ENCODE measurements around the gene SIRT3. TPM values are rescaled to one million over a fixed set of nuclear protein-coding genes. Genes with fewer than 3 reads are reported as not detected.

SIRT3 gene
- total RNA-seq, 1 experiment from 2014 or later, result 13.6 TPM

DNA sequence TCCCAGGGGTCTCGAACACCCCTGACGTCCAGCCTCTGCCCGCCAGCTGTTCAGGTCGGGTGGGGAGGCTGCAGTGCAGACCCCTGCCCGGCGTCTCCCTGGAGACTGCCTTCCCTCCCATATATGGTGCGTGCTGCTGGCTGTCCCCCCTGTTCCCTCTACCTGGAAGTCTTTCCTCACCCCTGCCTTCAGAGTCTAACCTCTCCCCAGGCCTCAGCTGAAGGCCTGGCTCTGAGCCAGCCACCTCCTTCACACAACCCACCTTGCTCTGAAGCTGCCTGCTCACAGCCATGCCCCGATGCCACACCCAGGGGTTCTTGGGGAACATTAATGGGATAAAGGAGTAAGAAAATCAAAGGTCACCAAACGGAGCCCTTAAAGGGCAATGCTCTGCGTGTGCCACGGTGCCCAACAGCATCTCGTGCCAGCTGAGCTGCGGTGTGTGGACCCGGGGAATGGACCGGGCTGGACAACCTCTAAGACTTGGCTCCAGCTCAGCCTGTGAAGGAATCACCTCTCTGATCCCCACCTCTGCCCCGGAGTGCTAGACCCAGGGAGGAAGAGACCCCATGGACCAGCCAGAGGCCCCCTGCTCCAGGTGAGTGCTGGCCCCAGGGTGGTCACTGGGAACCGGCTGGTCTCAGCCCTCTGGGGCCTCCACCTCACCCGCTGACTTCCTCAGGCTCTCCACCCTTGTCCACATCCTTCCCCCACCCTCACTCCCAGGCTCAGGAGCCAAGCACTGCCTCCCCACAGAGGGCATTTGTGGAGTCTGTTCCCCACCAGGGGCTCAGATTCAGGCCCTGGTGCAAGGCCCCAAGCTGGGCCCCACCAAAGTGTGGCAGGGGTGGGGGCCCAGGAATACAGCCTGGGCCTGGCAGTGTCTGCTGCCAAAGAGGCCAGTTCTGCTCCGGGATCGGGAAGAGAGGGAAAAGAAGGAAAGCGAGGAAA, 42.1 kb upstream of the SIRT3 start, which contains the start of gene NLRP6:
Gene NLRP6, plus strand, starts transcription at position 407 of the 951 bp plus-strand sequence. Its CDS starts 163 bp downstream, at position 570.
- no peak for TF ChIP-seq EZH2 (IDR thresholded peaks at IDR 0.05; ENCODE audit: borderline replicate concordance, low read depth, low read length, poor library complexity, severe bottlenecking)
- TF ChIP-seq, protein P1, sequence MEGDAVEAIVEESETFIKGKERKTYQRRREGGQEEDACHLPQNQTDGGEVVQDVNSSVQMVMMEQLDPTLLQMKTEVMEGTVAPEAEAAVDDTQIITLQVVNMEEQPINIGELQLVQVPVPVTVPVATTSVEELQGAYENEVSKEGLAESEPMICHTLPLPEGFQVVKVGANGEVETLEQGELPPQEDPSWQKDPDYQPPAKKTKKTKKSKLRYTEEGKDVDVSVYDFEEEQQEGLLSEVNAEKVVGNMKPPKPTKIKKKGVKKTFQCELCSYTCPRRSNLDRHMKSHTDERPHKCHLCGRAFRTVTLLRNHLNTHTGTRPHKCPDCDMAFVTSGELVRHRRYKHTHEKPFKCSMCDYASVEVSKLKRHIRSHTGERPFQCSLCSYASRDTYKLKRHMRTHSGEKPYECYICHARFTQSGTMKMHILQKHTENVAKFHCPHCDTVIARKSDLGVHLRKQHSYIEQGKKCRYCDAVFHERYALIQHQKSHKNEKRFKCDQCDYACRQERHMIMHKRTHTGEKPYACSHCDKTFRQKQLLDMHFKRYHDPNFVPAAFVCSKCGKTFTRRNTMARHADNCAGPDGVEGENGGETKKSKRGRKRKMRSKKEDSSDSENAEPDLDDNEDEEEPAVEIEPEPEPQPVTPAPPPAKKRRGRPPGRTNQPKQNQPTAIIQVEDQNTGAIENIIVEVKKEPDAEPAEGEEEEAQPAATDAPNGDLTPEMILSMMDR (conservative IDR thresholded peaks at IDR 0.05; ENCODE audit: low read depth, low read length), result no peak
- Histone ChIP-seq H3K4me1 (ENCODE audit: insufficient read depth, low read length, poor library complexity, severe bottlenecking) (no peaks in the 10 kb centered on the region), H3K4me3 (ENCODE audit: low read depth, low read length, poor library complexity, severe bottlenecking) (no peak within 1 kb of the TSS), H3K36me3 (ENCODE audit: insufficient read depth, low read length, poor library complexity, severe bottlenecking) (no peaks in the 10 kb centered on the region), H3K27me3 (replicated peaks; ENCODE audit: insufficient read depth, low read depth, low read length, poor library complexity) (peaks cover 43% of the 10 kb centered on the region), H3K27ac (ENCODE audit: low read depth, low read length, poor library complexity, severe bottlenecking) (no peak within 1 kb of the TSS), H3K9me3 (ENCODE audit: low read depth, low read length, poor library complexity, severe bottlenecking) (no peaks in the 10 kb centered on the region)
- no TSS peak for BruUV-seq (replicated peaks)
- CTCF ChIA-PET, result no interaction called here
- intact Hi-C loops (cut with micrococcal nuclease; ENCODE audit: unreplicated experiment), result no loop called here
- no peak for DNase-seq (ENCODE audit: low spot score)
- POLR2A ChIA-PET (ENCODE audit: low non-redundant PET), result no interaction called here

DNA sequence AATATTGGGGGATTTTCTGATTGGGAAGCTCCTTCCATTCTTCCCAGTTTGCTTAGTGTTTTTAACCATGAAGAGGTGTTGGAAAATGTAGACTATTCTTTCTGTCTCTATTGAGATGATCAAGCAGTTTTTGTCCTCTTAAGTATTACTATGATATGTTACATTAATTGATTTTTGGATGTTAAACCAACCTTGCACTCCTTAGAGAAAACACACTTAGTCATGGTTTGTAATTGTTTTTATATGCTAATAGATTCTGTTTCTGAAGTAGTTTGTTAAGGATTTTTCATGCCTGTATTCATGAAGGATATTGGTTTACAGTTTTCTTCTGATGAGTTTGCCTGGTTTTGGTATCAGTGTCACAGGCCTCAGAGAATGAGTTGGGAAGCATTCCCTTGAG, 40.1 kb upstream of the SIRT3 start:
- ChIA-PET POLR2A (ENCODE audit: low non-redundant PET) (no interaction called here), CTCF (no interaction called here)
- no peak overlapping the region for H3K4me3 ChIP-seq (ENCODE audit: low read depth, low read length, poor library complexity, severe bottlenecking)
- no TSS peak for BruUV-seq (replicated peaks)
- no peaks in the 10 kb centered on the region for H3K36me3 ChIP-seq (ENCODE audit: insufficient read depth, low read length, poor library complexity, severe bottlenecking)
- intact Hi-C loops (cut with micrococcal nuclease; ENCODE audit: unreplicated experiment), result no loop called here
- H3K27me3 ChIP-seq (replicated peaks; ENCODE audit: insufficient read depth, low read depth, low read length, poor library complexity), result peaks cover 27% of the 10 kb centered on the region
- DNase-seq (ENCODE audit: low spot score), result no peak
- H3K4me1 ChIP-seq (ENCODE audit: insufficient read depth, low read length, poor library complexity, severe bottlenecking), result no peaks in the 10 kb centered on the region
- no peak overlapping the region for H3K27ac ChIP-seq (ENCODE audit: low read depth, low read length, poor library complexity, severe bottlenecking)
- H3K9me3 ChIP-seq (ENCODE audit: low read depth, low read length, poor library complexity, severe bottlenecking), result no peaks in the 10 kb centered on the region
- TF ChIP-seq EZH2 (IDR thresholded peaks at IDR 0.05; ENCODE audit: borderline replicate concordance, low read depth, low read length, poor library complexity, severe bottlenecking), result no peak
- TF ChIP-seq, protein P1 (conservative IDR thresholded peaks at IDR 0.05; ENCODE audit: low read depth, low read length), result no peak

DNA sequence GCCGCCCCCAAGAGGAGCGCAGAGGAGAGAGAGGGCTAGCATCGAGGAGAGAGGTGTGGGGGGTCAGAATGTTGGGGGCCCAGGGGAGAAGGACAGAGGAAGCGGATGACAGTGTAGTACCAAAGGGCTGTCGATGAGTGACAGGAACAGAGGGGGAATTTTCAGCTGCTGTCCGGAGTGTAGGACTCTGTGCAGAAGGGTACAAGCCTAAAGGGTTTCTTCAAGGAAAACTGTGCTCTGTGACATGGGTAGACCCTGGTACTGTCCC, 36.7 kb upstream of the SIRT3 start:
- H3K27ac ChIP-seq (ENCODE audit: low read depth, low read length, poor library complexity, severe bottlenecking), result no peak overlapping the region
- ChIA-PET POLR2A (ENCODE audit: low non-redundant PET) (no interaction called here), CTCF (no interaction called here)
- no peaks in the 10 kb centered on the region for H3K36me3 ChIP-seq (ENCODE audit: insufficient read depth, low read length, poor library complexity, severe bottlenecking)
- H3K27me3 ChIP-seq (replicated peaks; ENCODE audit: insufficient read depth, low read depth, low read length, poor library complexity), result no peaks in the 10 kb centered on the region
- TF ChIP-seq, protein P1 (conservative IDR thresholded peaks at IDR 0.05; ENCODE audit: low read depth, low read length), result no peak
- TF ChIP-seq EZH2 (IDR thresholded peaks at IDR 0.05; ENCODE audit: borderline replicate concordance, low read depth, low read length, poor library complexity, severe bottlenecking), result no peak
- H3K4me3 ChIP-seq (ENCODE audit: low read depth, low read length, poor library complexity, severe bottlenecking), result no peak overlapping the region
- no peak for DNase-seq (ENCODE audit: low spot score)
- no TSS peak for BruUV-seq (replicated peaks)
- H3K4me1 ChIP-seq (ENCODE audit: insufficient read depth, low read length, poor library complexity, severe bottlenecking), result no peaks in the 10 kb centered on the region
- no peaks in the 10 kb centered on the region for H3K9me3 ChIP-seq (ENCODE audit: low read depth, low read length, poor library complexity, severe bottlenecking)
- intact Hi-C loops (cut with micrococcal nuclease; ENCODE audit: unreplicated experiment), result no loop called here
